Retina (tissue), 1 donor: ENCODE measurements around the gene UBAP1.
A peak's percentile ranks its signal among the peaks of the same experiment; 100 is the strongest.
"Not testable (repeated sequence)": the region's sequence is repeated elsewhere in the genome, so short reads cannot be mapped to it uniquely, and the experiment has no call there.

Experiments
- DNase-seq: peaks from one replicate; pipeline ENCODE4 v3.0.0-alpha.2; 2016

Gene UBAP1

DNA sequence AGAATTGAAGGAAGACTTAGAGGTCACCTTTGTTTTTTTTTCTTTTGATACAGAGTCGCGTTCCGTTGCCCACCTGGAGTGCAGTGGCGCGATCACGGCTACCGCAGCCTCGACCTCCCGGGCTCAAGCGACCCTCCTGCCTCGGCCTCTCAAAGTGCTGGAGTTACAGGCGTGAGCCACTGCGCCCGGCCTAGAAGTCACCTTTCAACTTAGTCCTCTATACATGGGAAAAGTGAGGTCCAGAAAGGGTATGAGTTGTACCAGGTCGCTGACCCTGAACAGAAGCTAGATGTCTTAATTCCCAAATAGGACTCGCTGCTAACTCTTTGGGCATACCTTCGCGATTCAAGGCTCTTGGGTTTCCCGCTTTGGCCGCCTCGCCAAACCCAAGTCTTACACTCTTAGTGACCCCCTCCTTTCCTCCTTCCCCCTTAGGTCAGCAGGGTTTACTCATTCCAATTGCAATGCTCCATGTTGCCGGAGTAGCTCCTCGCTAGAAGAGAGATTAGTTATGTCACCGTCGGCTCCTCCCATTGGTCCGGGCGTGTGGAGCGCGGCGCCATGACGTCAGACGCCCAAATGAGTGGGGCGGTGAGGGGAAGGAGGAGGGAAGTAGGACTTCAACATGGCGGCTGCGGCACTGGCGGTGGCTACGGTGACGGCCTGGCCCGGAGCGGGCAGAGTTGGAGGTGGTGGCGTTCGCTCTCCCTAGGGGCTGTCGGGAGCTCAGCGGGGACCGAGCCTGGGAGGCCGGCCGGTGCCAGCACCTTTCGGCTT is at the start of gene UBAP1:
Gene UBAP1 (plus strand): TSS at position 608 of the 777 bp plus-strand sequence. CDS start 41,872 bp downstream, outside the sequence.
- DNase-seq, result peak; percentile 97

DNA sequence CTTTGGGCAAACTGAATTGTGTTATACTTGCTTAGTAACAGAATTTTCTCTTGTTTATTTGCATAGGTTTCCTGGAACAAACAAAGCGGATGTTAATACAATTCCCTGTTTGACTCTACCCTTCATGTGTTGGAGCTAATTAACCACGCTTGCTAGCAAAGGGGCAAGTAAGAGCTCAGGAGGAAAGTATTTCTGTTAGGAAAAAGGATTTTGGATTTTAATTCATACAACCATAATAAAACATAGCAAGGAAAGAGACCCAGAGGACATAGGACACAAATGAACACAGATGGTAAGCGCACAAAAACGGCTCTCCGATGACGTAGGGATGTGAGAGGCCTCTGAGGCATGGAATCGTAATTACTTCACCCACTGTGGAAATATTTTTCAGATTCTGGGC is 47.3 kb upstream of the UBAP1 start:
- no peak for DNase-seq

DNA sequence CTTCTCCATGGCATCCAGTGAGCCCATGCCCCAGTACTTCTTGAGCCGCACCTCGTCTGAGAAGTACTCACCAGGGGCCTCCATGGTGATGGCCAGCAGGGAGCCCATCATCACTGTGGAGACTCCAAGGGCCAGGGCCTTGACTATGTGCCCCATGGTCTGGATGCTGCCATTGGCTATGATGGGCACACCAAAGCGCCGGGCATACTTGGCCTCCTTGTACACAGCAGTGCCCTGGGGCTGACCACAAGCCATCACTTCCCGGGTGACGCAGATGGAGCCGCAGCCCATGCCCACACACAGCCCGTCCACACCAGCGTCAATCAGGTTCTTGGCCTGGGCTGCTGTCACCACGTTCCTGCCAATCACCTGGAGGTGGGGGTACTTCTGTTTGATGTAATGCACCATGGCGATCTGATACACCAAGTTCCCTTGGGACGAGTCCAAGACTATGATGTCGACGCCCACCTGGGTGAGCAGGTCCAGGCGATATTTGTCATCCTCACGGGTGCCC is 45.4 kb upstream of the UBAP1 start:
- DNase-seq, result no peak

DNA sequence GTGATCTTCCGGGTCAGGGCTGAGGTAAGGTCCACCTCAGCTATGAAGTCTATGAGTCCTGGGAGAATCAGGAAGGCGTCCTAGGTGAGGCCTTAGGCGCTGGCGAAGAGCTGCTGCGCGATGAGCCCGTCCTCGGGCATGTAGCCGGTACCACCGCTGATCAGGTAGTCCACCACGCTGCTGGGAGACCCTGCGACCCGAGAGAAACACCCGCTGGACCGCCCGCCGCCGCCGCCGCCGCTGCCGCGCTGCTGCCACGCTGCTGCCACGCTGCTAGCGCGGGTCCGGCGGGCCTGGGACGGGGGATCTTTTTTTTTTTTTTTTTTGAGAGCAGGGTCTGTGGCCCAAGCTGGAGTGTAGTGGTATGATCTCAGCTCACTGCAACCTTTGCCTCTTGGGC is 44.3 kb upstream of the UBAP1 start:
- DNase-seq, result no peak

DNA sequence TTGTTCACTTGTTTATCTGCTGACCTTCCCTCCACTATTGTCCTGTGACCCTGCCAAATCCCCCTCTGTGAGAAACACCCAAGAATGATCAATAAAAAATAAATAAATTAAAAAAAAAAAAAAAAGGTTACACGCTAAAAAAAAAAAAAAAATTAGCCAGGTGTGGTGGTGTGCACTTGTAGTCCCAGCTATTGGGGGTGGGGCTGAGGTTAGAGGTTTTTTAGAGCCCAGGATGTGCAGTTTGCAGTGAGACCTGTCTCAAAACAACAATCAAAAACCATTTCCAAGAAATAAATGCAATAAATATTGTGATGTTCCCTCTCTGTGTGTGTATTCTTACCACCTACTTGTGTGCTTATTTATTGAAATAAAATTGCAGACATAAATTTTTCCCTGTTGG is 40.2 kb upstream of the UBAP1 start:
- not testable (repeated sequence) for DNase-seq

DNA sequence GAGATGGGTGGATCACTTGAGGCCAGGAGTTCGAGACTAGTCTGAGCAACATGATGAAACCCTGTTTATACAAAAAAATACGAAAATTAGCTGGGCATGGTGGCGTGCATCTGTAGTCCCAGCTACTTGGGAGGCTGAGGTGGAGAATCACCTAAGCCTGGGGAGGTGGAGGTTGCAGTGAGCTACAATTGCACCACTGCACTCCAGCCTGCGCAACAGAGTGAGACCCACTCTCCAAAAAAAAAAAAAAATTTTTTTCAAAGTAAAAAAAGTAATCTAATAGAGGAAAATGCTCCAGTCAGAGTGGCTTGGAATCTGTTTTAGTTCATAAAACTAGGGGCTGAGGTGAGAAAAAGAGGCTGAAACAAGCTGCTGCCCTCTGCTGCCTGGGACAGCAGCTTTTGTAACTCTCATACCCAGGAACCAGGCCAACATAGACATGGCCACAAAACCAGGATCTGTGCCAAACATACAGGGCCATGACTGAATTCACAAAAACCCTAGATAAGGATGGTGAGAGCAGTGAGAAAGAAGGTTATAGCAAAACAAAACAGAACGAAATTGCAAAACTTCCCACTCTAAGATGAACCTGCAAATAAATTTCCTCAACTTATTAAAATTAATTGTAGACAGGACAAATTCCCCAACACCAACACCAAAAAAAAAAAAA is 39.2 kb upstream of the UBAP1 start:
- no peak for DNase-seq

GRCh38 chr9:34140853-34141252 is 38.0 kb upstream of the UBAP1 start:
- no peak for DNase-seq

GRCh38 chr9:34143116-34143515 is 35.7 kb upstream of the UBAP1 start:
- no peak for DNase-seq

- DNase-seq, result no peak
Observed at GRCh38 chr9:34145165-34145564, 33.7 kb upstream of the UBAP1 start.

DNA sequence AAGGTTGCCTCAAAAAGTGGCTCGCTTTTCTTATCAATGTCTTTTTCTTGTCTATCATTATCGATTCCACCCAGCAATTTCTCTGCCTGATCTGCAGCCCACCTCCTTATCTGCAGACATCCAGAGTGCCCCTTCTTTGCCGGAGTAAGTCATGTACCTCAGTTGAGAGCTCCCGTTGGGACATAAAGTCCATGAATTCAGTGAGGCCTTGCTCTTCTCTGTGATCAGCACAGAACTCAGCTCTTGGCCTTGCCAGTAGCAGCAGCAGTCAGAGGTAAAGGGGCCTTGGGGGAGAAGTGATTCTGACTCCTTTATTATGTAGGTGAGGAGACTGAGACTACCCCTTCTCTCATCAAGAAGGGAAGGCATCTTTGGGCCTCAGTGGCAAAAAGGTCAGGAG is 27.4 kb upstream of the UBAP1 start:
- no peak for DNase-seq

DNA sequence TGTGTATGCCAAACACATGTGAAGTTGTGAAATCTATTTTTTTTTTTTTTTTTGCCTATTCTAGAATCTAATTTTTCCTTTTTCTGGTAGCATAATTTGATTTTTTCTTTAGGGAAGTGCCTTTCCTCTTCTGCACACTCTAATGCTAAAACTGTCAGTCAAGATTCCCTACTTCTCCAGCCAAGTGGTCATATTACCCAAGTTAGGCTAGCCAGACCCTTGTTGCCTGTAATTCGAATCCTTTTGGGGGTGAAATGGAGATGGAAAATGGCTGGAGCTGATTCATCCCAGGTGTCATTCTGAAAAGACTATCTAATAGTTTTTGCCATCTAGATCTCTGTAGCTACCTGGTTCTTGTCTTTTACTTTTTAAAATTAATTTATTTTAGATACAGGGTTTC is 24.8 kb upstream of the UBAP1 start:
- no peak for DNase-seq

DNA sequence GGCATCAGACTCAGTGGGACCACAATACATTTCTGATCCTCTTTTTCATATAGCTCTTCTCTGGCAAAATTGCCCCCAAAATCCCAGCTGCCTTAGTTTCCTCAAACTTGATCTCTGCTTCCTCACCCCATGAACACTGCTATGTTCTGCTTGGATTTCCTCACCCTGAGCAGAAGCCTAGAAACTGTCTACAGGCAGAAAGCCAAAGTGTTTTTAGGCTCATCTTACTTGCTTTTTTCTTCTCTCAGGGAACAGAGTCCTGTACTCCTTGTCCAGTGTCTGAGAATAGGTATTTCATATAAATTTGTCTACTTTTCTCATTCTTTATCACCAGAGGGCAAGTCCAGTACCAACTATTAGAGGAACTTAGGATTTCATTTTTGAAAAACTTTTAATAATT is 21.5 kb upstream of the UBAP1 start:
- DNase-seq, result no peak

DNA sequence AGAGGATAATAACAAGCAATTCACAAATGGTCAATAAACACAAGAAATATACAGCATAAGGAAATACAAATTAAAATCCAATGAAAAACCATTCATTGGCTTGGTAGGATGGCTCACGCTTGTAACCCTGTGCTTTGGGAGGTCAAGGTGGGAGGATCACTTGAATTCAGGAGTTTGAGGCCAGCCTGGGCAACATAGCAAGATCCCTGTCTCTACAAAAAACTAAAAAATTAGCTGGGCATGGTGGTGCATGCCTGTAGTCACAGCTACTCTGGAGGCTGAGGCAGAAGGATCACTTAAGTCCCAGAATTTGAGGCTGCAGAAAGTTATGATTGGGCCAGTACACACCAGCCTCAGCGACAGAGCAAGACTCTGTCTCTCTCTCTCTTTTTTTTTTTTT is 20.9 kb upstream of the UBAP1 start:
- no peak for DNase-seq

GRCh38 chr9:34158362-34158869 is 20.4 kb upstream of the UBAP1 start:
- DNase-seq, result no peak

GRCh38 chr9:34163434-34163833 is 15.4 kb upstream of the UBAP1 start:
- no peak for DNase-seq

DNA sequence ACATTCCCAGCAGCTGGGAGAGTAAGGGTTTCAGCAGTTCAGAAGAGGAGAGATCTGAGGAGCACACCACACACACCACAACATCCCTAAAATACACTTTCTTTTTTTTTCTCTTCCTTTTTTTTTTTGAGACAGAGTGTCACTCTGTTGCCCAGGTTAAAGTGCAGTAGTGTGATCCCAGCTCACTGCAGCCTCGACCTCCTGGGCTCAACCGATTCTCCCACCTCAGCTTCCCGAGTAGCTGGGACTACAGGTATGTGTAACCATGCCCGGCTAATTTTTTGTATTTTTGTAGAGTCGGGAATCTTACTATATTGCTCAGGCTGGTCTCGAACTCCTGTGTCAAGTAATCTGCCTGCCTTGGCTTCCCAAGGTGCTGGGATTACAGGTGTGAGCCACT is 9.7 kb upstream of the UBAP1 start:
- DNase-seq, result no peak

DNA sequence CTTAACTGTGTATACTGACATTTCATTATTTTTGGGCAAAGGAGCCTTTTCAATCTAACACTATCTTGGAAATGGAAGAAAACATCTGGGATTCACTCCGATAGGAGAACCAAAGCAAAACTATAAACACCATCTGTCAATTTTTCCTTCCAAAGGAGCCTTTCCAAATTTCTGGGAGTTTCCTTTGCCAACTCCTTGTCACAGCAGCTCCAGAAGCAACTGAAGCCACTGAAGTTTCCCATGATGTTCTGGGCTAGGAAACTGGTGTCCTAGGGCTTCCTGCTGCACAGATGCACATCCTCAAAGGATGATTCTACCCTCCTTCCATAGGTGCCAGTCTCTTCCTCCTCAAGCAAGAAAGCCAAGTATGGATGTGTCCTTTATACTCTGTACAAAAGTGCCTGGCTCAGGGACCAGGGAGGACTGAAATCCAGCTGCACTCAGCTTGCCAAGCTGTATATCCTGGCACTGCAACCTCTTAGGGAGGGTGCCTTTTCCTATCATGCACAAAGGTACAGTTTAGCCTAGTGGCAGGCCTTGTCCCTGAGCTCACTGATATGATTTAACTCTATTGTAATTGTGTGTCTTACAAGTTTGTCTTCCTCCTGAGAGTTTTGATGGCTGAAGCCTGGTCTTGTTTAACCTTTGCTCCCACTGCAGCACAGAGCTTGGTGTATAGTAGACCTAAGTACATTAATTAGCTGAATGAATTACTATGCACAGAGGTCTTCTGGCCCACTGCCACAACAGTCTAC is 8.4 kb upstream of the UBAP1 start:
- no peak for DNase-seq

DNA sequence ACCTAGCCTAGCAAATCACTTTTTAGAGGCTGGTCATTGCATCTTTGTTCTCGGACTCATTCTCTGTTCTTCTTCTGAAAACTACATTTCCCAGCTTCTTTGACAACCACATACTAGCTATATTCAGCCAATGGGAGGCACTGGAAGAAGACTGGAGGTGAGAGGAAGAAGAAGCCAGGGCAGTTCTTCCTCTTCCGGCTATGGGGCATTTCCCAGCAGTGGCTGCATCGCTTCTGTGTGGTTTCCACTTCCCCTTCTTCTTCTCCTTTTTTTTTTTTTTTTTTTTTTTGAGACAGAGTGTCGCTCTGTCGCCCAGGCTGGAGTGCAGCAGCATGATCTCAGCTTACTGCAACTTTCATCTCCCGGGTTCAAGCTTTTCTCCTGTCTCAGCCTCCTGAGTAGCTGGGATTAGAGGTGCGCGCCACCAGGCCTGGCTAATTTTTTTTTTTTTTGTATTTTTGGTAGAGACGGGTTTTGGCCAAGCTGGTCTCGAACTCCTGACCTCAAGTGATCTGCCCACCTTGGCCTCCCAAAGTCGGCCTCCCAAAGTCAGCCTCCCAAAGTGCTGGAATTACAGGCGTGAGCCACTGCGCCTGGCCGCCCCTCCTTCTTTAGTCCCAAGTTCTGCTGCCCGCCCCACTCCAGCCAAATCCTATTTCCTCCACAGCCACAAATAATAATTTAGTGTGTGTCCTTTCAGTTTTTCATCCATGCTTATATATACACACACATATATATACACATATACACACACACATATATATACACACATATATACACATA is 6.9 kb upstream of the UBAP1 start:
- no peak for DNase-seq

DNA sequence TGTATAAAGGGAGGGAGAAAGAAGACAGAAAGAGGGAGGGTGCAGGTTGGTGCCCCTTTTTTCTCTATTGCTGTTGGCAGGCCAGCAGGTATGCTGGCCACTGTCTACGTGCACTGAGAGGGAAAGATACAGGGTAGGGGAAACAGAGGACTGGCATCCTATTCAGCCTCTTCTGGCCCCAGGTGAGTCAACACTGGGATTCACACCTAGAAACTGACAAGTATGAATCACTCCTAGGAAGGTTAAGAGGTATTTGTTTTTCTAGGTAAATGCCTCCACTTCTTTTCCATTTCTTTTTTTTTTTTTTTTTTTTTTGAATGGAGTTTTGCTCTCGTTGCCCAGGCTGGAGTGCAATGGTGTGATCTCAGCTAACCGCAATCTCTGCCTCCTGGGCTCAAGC is 2.8 kb upstream of the UBAP1 start:
- DNase-seq, result no peak

- DNase-seq, result no peak
Observed at GRCh38 chr9:34177593-34178435, 1.0 kb upstream of the UBAP1 start.
